Measurements from ENCODE around the gene CAPN12. TPM values are rescaled to one million over a fixed set of nuclear protein-coding genes. Genes with fewer than 3 reads are reported as not detected.
A peak's percentile ranks its signal among the peaks of the same experiment; 100 is the strongest.

The CAPN12 gene
- total and polyA plus RNA-seq, 10 of the 15 experiments (the other 5 are each of a cell fraction or from before 2014, with no cell fraction given), result 0.64 to 4.6 (median 2.0) TPM

GRCh38 chr19:38699027-38699346 lies 45.3 kb downstream of the CAPN12 start:
- TF ChIP-seq MTA3 (IDR thresholded peaks at IDR 0.05; ENCODE audit: borderline replicate concordance, low read length) (no peak), IKZF1 (conservative IDR thresholded peaks at IDR 0.05) (peak; percentile 32; the same call in 1 of the 2 replicates), EGR1 (IDR thresholded peaks at IDR 0.05; ENCODE audit: borderline replicate concordance in 1 of 2, low read depth in 2 of 2, low read length in 2 of 2) (peak in 1 of 2 experiments; percentile 90; a peak in 2 of 3 replicates)
- 0 out of 2 replicates have a peak, but pooled peaks cover 5% of the 10 kb centered on the region for H4K20me1 ChIP-seq (ENCODE audit: control insufficient read depth, insufficient read depth)
- no peak overlapping the region for H3K4me2 ChIP-seq (ENCODE audit: control insufficient read depth, insufficient read depth)
- 54% methylated on average over 7 of the region's 7 CpGs for WGBS (ENCODE audit: insufficient coverage, insufficient replicate concordance, low lambda C conversion rate, missing lambda C conversion rate)
- in situ Hi-C loops (cut with MboI), result no loop called here
- ChIA-PET SMC1A (ENCODE audit: uncharacterized antibody, unreplicated experiment) (no interaction called here), POLR2A (interaction anchor here (0.7 kb wide), 1 partner anchor 32 kb away, joined by 5 read pairs; no protein-coding TSS in a partner anchor), RAD21 (ENCODE audit: unreplicated experiment) (no interaction called here), CTCF (interaction anchor here (1.1 kb wide), 1 partner anchor 17 kb away, joined by 3 read pairs; no protein-coding TSS in a partner anchor)
- H3K79me2 ChIP-seq (ENCODE audit: control insufficient read depth, insufficient read depth, low read length), result peaks cover 25% of the 10 kb centered on the region
- FAIRE-seq, result no peak
- H3K27me3 ChIP-seq (replicated peaks in 1 of 2; ENCODE audit: control insufficient read depth in 2 of 2, insufficient read depth in 2 of 2, low read length in 1 of 2), result no peaks in the 10 kb centered on the region
- H3K9ac ChIP-seq (ENCODE audit: control insufficient read depth, insufficient read depth, low read length), result no peak overlapping the region
- no peak for DNase-seq (ENCODE audit: low read depth, low spot score)
- no peak overlapping the region for H3K4me3 ChIP-seq
- no TSS peak for BruUV-seq (replicated peaks)
- peaks cover 34% of the 10 kb centered on the region for H3K4me1 ChIP-seq (ENCODE audit: control insufficient read depth, insufficient read depth, low read length)
- no peak overlapping the region for H3K27ac ChIP-seq (ENCODE audit: control insufficient read depth, insufficient read depth)
- H2AFZ ChIP-seq (ENCODE audit: control insufficient read depth, low read depth, low read length), result no peak overlapping the region
- peaks cover 29 to 41% of the 10 kb centered on the region in 2 experiments; a peak in 3 of 4 replicates for H3K36me3 ChIP-seq (ENCODE audit: control insufficient read depth in 2 of 2, insufficient read depth in 2 of 2, low read length in 1 of 2)
- intact Hi-C loops (cut with micrococcal nuclease; ENCODE audit: unreplicated experiment), result no loop called here
- no peaks in the 10 kb centered on the region for H3K9me3 ChIP-seq (replicated peaks; ENCODE audit: control insufficient read depth, insufficient read depth, low read length)
- ATAC-seq, result peak; percentile 63

- Histone ChIP-seq H3K4me2 (ENCODE audit: control insufficient read depth, insufficient read depth) (no peak overlapping the region), H3K27ac (ENCODE audit: control insufficient read depth, insufficient read depth) (no peak overlapping the region), H3K4me3 (no peak overlapping the region), H4K20me1 (ENCODE audit: control insufficient read depth, insufficient read depth) (0 out of 2 replicates have a peak, but pooled peaks cover 5% of the 10 kb centered on the region), H3K79me2 (ENCODE audit: control insufficient read depth, insufficient read depth, low read length) (peaks cover 28% of the 10 kb centered on the region), H3K36me3 (ENCODE audit: control insufficient read depth in 2 of 2, insufficient read depth in 2 of 2, low read length in 1 of 2) (peaks cover 24 to 41% of the 10 kb centered on the region in 2 experiments; a peak in 3 of 4 replicates), H2AFZ (ENCODE audit: control insufficient read depth, low read depth, low read length) (no peak overlapping the region), H3K27me3 (replicated peaks in 1 of 2; ENCODE audit: control insufficient read depth in 2 of 2, insufficient read depth in 2 of 2, low read length in 1 of 2) (no peaks in the 10 kb centered on the region), H3K4me1 (ENCODE audit: control insufficient read depth, insufficient read depth, low read length) (peaks cover 39% of the 10 kb centered on the region), H3K9ac (ENCODE audit: control insufficient read depth, insufficient read depth, low read length) (no peak overlapping the region), H3K9me3 (replicated peaks; ENCODE audit: control insufficient read depth, insufficient read depth, low read length) (no peaks in the 10 kb centered on the region)
- in situ Hi-C loops (cut with MboI), result no loop called here
- FAIRE-seq (no peak), DNase-seq (ENCODE audit: low read depth, low spot score) (no peak), ATAC-seq (no peak)
- ChIA-PET RAD21 (ENCODE audit: unreplicated experiment) (no interaction called here), CTCF (interaction anchor here (1.1 kb wide), 1 partner anchor 17 kb away, joined by 3 read pairs; no protein-coding TSS in a partner anchor), POLR2A (no interaction called here), SMC1A (ENCODE audit: uncharacterized antibody, unreplicated experiment) (no interaction called here)
- intact Hi-C loops (cut with micrococcal nuclease; ENCODE audit: unreplicated experiment), result no loop called here
- BruUV-seq (replicated peaks), result no TSS peak
- WGBS (ENCODE audit: insufficient coverage, insufficient replicate concordance, low lambda C conversion rate, missing lambda C conversion rate), result 89% methylated on average over 22 of the region's 22 CpGs
- TF ChIP-seq SMAD5 (IDR thresholded peaks at IDR 0.05; ENCODE audit: low read depth), result no peak
- no peak for TF ChIP-seq CUX1 (IDR thresholded peaks at IDR 0.05; ENCODE audit: insufficient replicate concordance, low read depth, low read length)
- TF ChIP-seq RUNX3 (IDR thresholded peaks at IDR 0.05; ENCODE audit: low read length), result 0 out of 2 replicates have a peak, but pooled peaks have one; percentile 17
- no peak for TF ChIP-seq ATF3 (IDR thresholded peaks at IDR 0.05; ENCODE audit: borderline replicate concordance, extremely low read depth, low read depth, low read length)
- TF ChIP-seq SIN3A (IDR thresholded peaks at IDR 0.05; ENCODE audit: low read depth, low read length), result no peak
- TF ChIP-seq ZZZ3 (IDR thresholded peaks at IDR 0.05; ENCODE audit: control insufficient read depth, insufficient read length, low read depth), result no peak
These were observed 45.8 kb downstream of the CAPN12 start for GRCh38 chr19:38698225-38699026.

Data from GM12878 (cell line).